WTC11 (cell line): Measurements from ENCODE around the gene UBE3C. TPM values are rescaled to one million over a fixed set of nuclear protein-coding genes. Genes with fewer than 3 reads are reported as not detected.

Experiments used
- ATAC-seq: fragments of 200-7000 bp; cut with Tn5 transposase; 2 replicates; pipeline ENCODE4 v1.10.0; 2021; ENCODE audit warnings: mild to moderate bottlenecking, moderate library complexity
- CTCF ChIA-PET: fragments of 300-600 bp; sonication (Branson Sonifier 250); formaldehyde crosslinking; loops from one replicate; lab custom pipeline; 2021; ENCODE audit warnings: antibody characterized with exemption; lab: Charles Lee
- POLR2A ChIA-PET: fragments of 350-600 bp; sonication (Branson Sonifier 250); formaldehyde crosslinking; loops from one replicate; lab custom pipeline; 2021; ENCODE audit warnings: antibody characterized with exemption; lab: Charles Lee
- DNase-seq: peaks from one replicate; pipeline ENCODE4 v3.0.0; 2021; ENCODE audit warnings: low spot score
- H3K27ac Mint-ChIP-seq: 2 replicates; pipeline ENCODE4 v1.8.0; 2021; ENCODE audit warnings: mixed read lengths
- H3K27me3 Mint-ChIP-seq: 2 replicates; pipeline ENCODE4 v1.8.0; 2021; ENCODE audit warnings: low read depth, mild to moderate bottlenecking, moderate library complexity, mixed read lengths
- H3K36me3 Mint-ChIP-seq: 2 replicates; pipeline ENCODE4 v1.8.0; 2021; ENCODE audit warnings: mixed read lengths
- H3K4me1 Mint-ChIP-seq: 2 replicates; pipeline ENCODE4 v1.8.0; 2022; ENCODE audit warnings: mixed read lengths
- H3K4me3 Mint-ChIP-seq: 2 replicates; pipeline ENCODE4 v1.8.0; 2021; ENCODE audit warnings: mild to moderate bottlenecking, moderate library complexity, mixed read lengths
- H3K9me3 Mint-ChIP-seq: 2 replicates; pipeline ENCODE4 v1.8.0; 2021; ENCODE audit warnings: mixed read lengths
- ARID4B ChIP-seq: sonication (generic); formaldehyde crosslinking; IDR thresholded peaks from 2 replicates; pipeline ENCODE4 v1.8.0; 2023; ENCODE audit warnings: missing genetic modification reagents, mild to moderate bottlenecking, borderline replicate concordance
- ATF1 ChIP-seq: sonication (generic); formaldehyde crosslinking; IDR thresholded peaks from 2 replicates; pipeline ENCODE4 v1.8.1; 2023; ENCODE audit warnings: mild to moderate bottlenecking, moderate library complexity, missing genetic modification reagents
- CBFB ChIP-seq: sonication (generic); formaldehyde crosslinking; IDR thresholded peaks from 2 replicates; pipeline ENCODE4 v1.8.1; 2022; ENCODE audit warnings: mild to moderate bottlenecking, low read depth, missing genetic modification reagents
- ETV6 ChIP-seq: sonication (generic); formaldehyde crosslinking; IDR thresholded peaks from 2 replicates; pipeline ENCODE4 v1.8.1; 2022; ENCODE audit warnings: mild to moderate bottlenecking, missing genetic modification reagents
- GABPB1 ChIP-seq: sonication (generic); formaldehyde crosslinking; IDR thresholded peaks from 2 replicates; pipeline ENCODE4 v1.8.1; 2023; ENCODE audit warnings: mild to moderate bottlenecking, missing genetic modification reagents
- JUN ChIP-seq: sonication (generic); formaldehyde crosslinking; IDR thresholded peaks from 2 replicates; pipeline ENCODE4 v1.8.0; 2023; ENCODE audit warnings: mild to moderate bottlenecking, missing genetic modification reagents
- NFATC4 ChIP-seq: fragments of 250-450 bp; sonication (Bioruptor Pico); IDR thresholded peaks from 2 replicates; pipeline ENCODE4 v1.9.0; 2021; ENCODE audit warnings: mild to moderate bottlenecking
- PREB ChIP-seq: sonication (generic); formaldehyde crosslinking; IDR thresholded peaks from 2 replicates; pipeline ENCODE4 v1.8.1; 2022; ENCODE audit warnings: mild to moderate bottlenecking, missing genetic modification reagents, moderate library complexity, borderline replicate concordance
- RELA ChIP-seq: sonication (generic); formaldehyde crosslinking; IDR thresholded peaks from 2 replicates; pipeline ENCODE4 v1.8.1; 2022; ENCODE audit warnings: missing genetic modification reagents, mild to moderate bottlenecking, borderline replicate concordance
- SOX15 ChIP-seq: fragments of 250-450 bp; sonication (Bioruptor Pico); IDR thresholded peaks from 2 replicates; pipeline ENCODE4 v1.9.0; 2021; ENCODE audit warnings: mild to moderate bottlenecking
- TCF7 ChIP-seq: sonication (generic); formaldehyde crosslinking; IDR thresholded peaks from 2 replicates; pipeline ENCODE4 v1.8.0; 2022; ENCODE audit warnings: mild to moderate bottlenecking, low read depth, missing genetic modification reagents, moderate library complexity
- USF1 ChIP-seq: sonication (generic); formaldehyde crosslinking; IDR thresholded peaks from 2 replicates; pipeline ENCODE4 v1.8.0; 2022; ENCODE audit warnings: mild to moderate bottlenecking, missing genetic modification reagents
- ZBTB21 ChIP-seq: sonication (generic); formaldehyde crosslinking; IDR thresholded peaks from 2 replicates; pipeline ENCODE4 v1.8.1; 2023; ENCODE audit warnings: mild to moderate bottlenecking, missing genetic modification reagents, borderline replicate concordance
- ZNF232 ChIP-seq: sonication (generic); formaldehyde crosslinking; IDR thresholded peaks from 2 replicates; pipeline ENCODE4 v1.8.0; 2022; ENCODE audit warnings: mild to moderate bottlenecking, missing genetic modification reagents
- total RNA-seq: library from RNA; stranded (reverse); gene quantifications from 3 replicates; pipeline ENCODE4 v1.2.3, GENCODE V29; 2021
- TF ChIP-seq, protein P1 (sequence below): fragments of 250-450 bp; sonication (Bioruptor Pico); IDR thresholded peaks from 2 replicates; pipeline ENCODE4 v1.9.0; 2021; ENCODE audit warnings: mild to moderate bottlenecking, borderline replicate concordance
- TF ChIP-seq, protein P2 (sequence below): sonication (generic); formaldehyde crosslinking; IDR thresholded peaks from 2 replicates; pipeline ENCODE4 v1.8.1; 2023; ENCODE audit warnings: mild to moderate bottlenecking, missing genetic modification reagents

UBE3C gene
- total RNA-seq, 1 experiment from 2014 or later: 59.7 TPM

DNA sequence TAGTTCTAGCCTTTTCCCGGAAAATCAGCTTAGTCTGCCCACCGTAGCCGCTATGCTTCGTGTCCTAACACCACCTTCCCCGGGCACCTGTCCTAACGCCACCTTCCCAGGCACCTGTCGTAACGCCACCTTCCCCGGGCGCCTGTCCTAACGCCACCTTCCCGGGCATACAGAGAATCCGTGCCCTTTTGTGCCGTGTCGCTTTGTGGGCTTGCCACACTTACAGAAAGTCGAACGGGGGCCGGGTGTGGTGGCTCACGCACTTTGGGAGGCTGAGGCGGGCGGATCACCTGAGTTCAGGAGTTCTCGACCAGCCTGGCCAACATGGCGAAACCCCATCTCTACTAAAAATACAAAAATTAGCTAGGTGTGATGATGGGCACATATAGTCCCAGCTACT, 124.4 kb downstream of the UBE3C start (continued):
- no peak for TF ChIP-seq ARID4B

- ChIA-PET CTCF (no interaction called here), POLR2A (no interaction called here)
- DNase-seq: no peak
- TF ChIP-seq TCF7 (CRISPR knock-in tag) (no peak), SOX15 (CRISPR knock-in tag) (no peak)
- TF ChIP-seq, protein P1, sequence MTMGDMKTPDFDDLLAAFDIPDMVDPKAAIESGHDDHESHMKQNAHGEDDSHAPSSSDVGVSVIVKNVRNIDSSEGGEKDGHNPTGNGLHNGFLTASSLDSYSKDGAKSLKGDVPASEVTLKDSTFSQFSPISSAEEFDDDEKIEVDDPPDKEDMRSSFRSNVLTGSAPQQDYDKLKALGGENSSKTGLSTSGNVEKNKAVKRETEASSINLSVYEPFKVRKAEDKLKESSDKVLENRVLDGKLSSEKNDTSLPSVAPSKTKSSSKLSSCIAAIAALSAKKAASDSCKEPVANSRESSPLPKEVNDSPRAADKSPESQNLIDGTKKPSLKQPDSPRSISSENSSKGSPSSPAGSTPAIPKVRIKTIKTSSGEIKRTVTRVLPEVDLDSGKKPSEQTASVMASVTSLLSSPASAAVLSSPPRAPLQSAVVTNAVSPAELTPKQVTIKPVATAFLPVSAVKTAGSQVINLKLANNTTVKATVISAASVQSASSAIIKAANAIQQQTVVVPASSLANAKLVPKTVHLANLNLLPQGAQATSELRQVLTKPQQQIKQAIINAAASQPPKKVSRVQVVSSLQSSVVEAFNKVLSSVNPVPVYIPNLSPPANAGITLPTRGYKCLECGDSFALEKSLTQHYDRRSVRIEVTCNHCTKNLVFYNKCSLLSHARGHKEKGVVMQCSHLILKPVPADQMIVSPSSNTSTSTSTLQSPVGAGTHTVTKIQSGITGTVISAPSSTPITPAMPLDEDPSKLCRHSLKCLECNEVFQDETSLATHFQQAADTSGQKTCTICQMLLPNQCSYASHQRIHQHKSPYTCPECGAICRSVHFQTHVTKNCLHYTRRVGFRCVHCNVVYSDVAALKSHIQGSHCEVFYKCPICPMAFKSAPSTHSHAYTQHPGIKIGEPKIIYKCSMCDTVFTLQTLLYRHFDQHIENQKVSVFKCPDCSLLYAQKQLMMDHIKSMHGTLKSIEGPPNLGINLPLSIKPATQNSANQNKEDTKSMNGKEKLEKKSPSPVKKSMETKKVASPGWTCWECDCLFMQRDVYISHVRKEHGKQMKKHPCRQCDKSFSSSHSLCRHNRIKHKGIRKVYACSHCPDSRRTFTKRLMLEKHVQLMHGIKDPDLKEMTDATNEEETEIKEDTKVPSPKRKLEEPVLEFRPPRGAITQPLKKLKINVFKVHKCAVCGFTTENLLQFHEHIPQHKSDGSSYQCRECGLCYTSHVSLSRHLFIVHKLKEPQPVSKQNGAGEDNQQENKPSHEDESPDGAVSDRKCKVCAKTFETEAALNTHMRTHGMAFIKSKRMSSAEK: no peak
- ATAC-seq: no peak
- H3K9me3 Mint-ChIP-seq: no peaks in the 10 kb centered on the region
- no peaks in the 10 kb centered on the region for H3K27me3 Mint-ChIP-seq
- H3K36me3 Mint-ChIP-seq: peaks cover 66% of the 10 kb centered on the region
- peak overlapping the region; percentile 71; the same call in 1 of the 2 replicates for H3K27ac Mint-ChIP-seq
- no peak overlapping the region for H3K4me3 Mint-ChIP-seq
- H3K4me1 Mint-ChIP-seq: no peaks in the 10 kb centered on the region
Measured at GRCh38 chr7:157265051-157265450, 126.3 kb downstream of the UBE3C start.

- Mint-ChIP-seq H3K27me3 (no peaks in the 10 kb centered on the region), H3K4me3 (no peak overlapping the region), H3K27ac (no peak overlapping the region), H3K9me3 (no peaks in the 10 kb centered on the region), H3K4me1 (no peaks in the 10 kb centered on the region), H3K36me3 (peaks cover 60% of the 10 kb centered on the region)
- POLR2A ChIA-PET: no interaction called here
- ATAC-seq (no peak), DNase-seq (no peak)
- TF ChIP-seq ETV6 (CRISPR knock-in tag) (no peak), RELA (CRISPR knock-in tag) (no peak), USF1 (CRISPR knock-in tag) (no peak), NFATC4 (CRISPR knock-in tag) (no peak), ZBTB21 (CRISPR knock-in tag) (no peak), ATF1 (no peak), JUN (no peak), CBFB (CRISPR knock-in tag) (no peak), ZNF232 (CRISPR knock-in tag) (no peak), PREB (CRISPR knock-in tag) (no peak), GABPB1 (no peak)
- TF ChIP-seq, protein P2, sequence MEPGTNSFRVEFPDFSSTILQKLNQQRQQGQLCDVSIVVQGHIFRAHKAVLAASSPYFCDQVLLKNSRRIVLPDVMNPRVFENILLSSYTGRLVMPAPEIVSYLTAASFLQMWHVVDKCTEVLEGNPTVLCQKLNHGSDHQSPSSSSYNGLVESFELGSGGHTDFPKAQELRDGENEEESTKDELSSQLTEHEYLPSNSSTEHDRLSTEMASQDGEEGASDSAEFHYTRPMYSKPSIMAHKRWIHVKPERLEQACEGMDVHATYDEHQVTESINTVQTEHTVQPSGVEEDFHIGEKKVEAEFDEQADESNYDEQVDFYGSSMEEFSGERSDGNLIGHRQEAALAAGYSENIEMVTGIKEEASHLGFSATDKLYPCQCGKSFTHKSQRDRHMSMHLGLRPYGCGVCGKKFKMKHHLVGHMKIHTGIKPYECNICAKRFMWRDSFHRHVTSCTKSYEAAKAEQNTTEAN (CRISPR knock-in tag): no peak
- CTCF ChIA-PET: interaction anchor here (1.4 to 2.0 kb wide), 3 partner anchors 10 to 28 kb away, joined by 6 to 9 read pairs (median 7); no protein-coding TSS in a partner anchor
Measured at GRCh38 chr7:157266272-157266671, 127.5 kb downstream of the UBE3C start.
